ENCODE results near the gene ACOXL. TPM values are rescaled to one million over a fixed set of nuclear protein-coding genes. Genes with fewer than 3 reads are reported as not detected.

ACOXL gene
- total RNA-seq, 3 donors from 2014 or later (not counting 1 experiment from before 2014, with no cell fraction given) = not detected

DNA sequence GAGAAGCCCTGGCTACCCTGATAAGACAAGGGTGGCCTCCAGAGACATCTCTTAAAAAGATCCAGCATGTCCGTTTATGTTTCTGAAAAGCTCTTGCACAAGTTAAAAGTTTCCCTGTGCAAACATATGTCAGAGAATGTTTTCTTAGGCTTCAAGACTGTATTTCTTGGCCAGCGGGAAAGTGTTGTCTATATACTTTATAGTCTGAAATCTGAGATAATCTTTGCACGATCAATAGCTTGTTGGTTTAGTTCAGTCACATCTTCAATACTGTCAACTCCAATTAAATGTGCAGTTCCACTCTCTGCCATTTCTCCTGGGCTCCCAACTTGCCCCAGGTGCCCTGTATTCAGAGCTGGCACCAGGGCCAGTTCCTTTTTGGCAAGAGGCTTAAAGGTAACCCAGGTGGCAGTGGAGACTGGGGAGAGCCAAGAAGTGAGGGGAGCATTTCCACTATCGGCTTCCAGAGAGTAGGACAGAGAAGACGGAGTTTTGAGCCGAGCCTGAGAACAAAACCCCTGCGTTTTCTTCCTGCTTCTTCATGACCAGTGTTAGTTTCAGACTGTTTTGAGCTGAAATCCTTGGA is 64.4 kb downstream of the ACOXL start:
- H3K4me3 Mint-ChIP-seq = no peak overlapping the region
- Histone ChIP-seq H3K27me3 (ENCODE audit: control insufficient read depth, insufficient read depth, low read length) (peaks cover 2% of the 10 kb centered on the region), H3K9me3 (ENCODE audit: control insufficient read depth, insufficient read depth, low read length) (no peaks in the 10 kb centered on the region), H3K27ac (ENCODE audit: low read length) (no peak overlapping the region), H3K4me3 (ENCODE audit: low read length) (no peak overlapping the region), H3K36me3 (ENCODE audit: control insufficient read depth, insufficient read depth, low read length) (no peaks in the 10 kb centered on the region), H3K4me1 (ENCODE audit: control insufficient read depth, insufficient read depth, low read length) (no peaks in the 10 kb centered on the region)
- intact Hi-C loops (cut with micrococcal nuclease) = no loop called here
- H3K9me3 Mint-ChIP-seq = no peaks in the 10 kb centered on the region
- no peak overlapping the region for H3K27ac Mint-ChIP-seq
- no peaks in the 10 kb centered on the region for H3K36me3 Mint-ChIP-seq
- WGBS (ENCODE audit: insufficient coverage) = 93% methylated on average over 7 of the region's 7 CpGs
- DNase-seq (no peak), ATAC-seq (no peak)
- H3K4me1 Mint-ChIP-seq = no peaks in the 10 kb centered on the region
- TF ChIP-seq, protein P1, sequence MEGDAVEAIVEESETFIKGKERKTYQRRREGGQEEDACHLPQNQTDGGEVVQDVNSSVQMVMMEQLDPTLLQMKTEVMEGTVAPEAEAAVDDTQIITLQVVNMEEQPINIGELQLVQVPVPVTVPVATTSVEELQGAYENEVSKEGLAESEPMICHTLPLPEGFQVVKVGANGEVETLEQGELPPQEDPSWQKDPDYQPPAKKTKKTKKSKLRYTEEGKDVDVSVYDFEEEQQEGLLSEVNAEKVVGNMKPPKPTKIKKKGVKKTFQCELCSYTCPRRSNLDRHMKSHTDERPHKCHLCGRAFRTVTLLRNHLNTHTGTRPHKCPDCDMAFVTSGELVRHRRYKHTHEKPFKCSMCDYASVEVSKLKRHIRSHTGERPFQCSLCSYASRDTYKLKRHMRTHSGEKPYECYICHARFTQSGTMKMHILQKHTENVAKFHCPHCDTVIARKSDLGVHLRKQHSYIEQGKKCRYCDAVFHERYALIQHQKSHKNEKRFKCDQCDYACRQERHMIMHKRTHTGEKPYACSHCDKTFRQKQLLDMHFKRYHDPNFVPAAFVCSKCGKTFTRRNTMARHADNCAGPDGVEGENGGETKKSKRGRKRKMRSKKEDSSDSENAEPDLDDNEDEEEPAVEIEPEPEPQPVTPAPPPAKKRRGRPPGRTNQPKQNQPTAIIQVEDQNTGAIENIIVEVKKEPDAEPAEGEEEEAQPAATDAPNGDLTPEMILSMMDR (IDR thresholded peaks at IDR 0.05) = no peak
- H3K27me3 Mint-ChIP-seq (ENCODE audit: low read depth in 2 of 2) = peaks cover 22 to 42% of the 10 kb centered on the region in 2 donors

DNA sequence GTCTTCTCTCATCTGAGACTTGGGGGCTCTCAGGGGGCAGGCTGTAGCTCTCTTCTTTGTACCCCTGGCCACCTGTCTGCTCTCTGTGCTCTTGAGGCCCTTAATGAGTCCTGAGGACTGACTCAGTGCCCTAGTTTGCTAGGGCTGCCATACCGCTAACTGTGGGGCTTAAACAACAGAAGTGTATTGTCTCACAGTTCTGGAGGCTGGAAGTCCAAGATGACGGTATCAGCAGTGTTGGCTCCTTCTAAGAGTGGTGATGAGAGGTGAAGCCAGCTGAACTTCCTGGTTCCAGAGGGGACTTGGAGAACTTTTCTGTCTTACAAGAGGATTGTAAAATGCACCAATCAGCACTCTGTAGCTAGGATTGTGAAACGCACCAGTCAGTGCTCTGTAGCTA is 67.0 kb downstream of the ACOXL start:
- Mint-ChIP-seq H3K4me3 (no peak overlapping the region), H3K9me3 (no peaks in the 10 kb centered on the region), H3K27ac (no peak overlapping the region), H3K36me3 (no peaks in the 10 kb centered on the region), H3K4me1 (peaks cover 7 to 11% of the 10 kb centered on the region in 2 donors), H3K27me3 (ENCODE audit: low read depth in 2 of 2) (peaks cover 19 to 34% of the 10 kb centered on the region in 2 donors)
- 96% methylated on average over 3 of the region's 3 CpGs for WGBS (ENCODE audit: insufficient coverage)
- TF ChIP-seq, protein P1 (IDR thresholded peaks at IDR 0.05) = no peak
- DNase-seq = no peak
- intact Hi-C loops (cut with micrococcal nuclease) = no loop called here
- no peaks in the 10 kb centered on the region for H3K4me1 ChIP-seq (ENCODE audit: control insufficient read depth, insufficient read depth, low read length)
- no peak overlapping the region for H3K27ac ChIP-seq (ENCODE audit: low read length)
- ATAC-seq = no peak
- no peaks in the 10 kb centered on the region for H3K9me3 ChIP-seq (ENCODE audit: control insufficient read depth, insufficient read depth, low read length)
- H3K36me3 ChIP-seq (ENCODE audit: control insufficient read depth, insufficient read depth, low read length) = no peaks in the 10 kb centered on the region
- H3K27me3 ChIP-seq (ENCODE audit: control insufficient read depth, insufficient read depth, low read length) = peaks cover 2% of the 10 kb centered on the region
- no peak overlapping the region for H3K4me3 ChIP-seq (ENCODE audit: low read length)

DNA sequence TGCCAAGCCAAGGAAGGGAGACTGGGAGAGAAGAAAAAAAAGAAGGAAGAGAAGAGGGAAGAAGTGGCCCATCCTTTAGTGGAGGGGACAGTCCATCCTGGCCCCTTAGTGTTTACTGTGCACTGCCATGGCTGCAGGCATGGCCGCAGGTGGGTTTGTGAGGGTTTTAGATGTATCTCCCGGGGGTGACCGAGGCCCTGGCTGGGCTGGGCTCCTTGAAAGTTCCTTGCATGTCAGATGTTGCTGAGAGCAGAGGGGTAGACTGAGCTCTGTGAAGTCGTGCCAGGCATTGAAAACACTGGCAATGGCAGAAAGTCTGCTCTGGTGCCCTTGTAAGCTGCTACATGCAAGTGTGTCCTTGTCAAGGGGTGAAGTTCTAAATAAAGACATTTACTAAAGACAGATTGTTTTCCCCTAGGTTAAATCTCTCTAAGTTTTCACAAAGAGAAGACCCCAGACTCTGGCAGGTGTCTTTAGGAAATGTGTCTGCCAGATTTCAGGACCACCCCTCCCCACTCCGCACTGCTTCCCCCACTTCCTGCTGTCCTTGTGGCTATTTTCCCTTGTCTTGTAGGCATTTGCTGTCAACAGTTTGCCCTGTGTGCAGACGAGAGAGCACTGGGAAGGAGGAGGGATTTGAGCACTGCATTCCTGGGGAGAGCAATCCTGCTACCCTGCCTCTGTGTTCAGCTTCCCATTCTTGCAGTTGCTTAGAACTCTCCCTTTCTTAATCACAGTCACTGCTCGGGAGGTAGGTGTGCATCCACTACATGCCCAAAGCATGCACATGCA is 68.4 kb downstream of the ACOXL start:
- intact Hi-C loops (cut with micrococcal nuclease) = no loop called here
- peaks cover 11 to 22% of the 10 kb centered on the region in 2 donors for H3K27me3 Mint-ChIP-seq (ENCODE audit: low read depth in 2 of 2)
- H3K4me3 Mint-ChIP-seq = no peak overlapping the region
- WGBS (ENCODE audit: insufficient coverage) = 92% methylated on average over 7 of the region's 7 CpGs
- Histone ChIP-seq H3K9me3 (ENCODE audit: control insufficient read depth, insufficient read depth, low read length) (no peaks in the 10 kb centered on the region), H3K4me1 (ENCODE audit: control insufficient read depth, insufficient read depth, low read length) (peaks cover 13% of the 10 kb centered on the region), H3K27ac (ENCODE audit: low read length) (no peak overlapping the region), H3K4me3 (ENCODE audit: low read length) (no peak overlapping the region), H3K27me3 (ENCODE audit: control insufficient read depth, insufficient read depth, low read length) (no peaks in the 10 kb centered on the region), H3K36me3 (ENCODE audit: control insufficient read depth, insufficient read depth, low read length) (no peaks in the 10 kb centered on the region)
- TF ChIP-seq, protein P1 (IDR thresholded peaks at IDR 0.05) = no peak
- ATAC-seq = no peak
- no peaks in the 10 kb centered on the region for H3K9me3 Mint-ChIP-seq
- H3K36me3 Mint-ChIP-seq = no peaks in the 10 kb centered on the region
- peaks cover 21 to 23% of the 10 kb centered on the region in 2 donors for H3K4me1 Mint-ChIP-seq
- H3K27ac Mint-ChIP-seq = no peak overlapping the region
- DNase-seq = no peak

All from natural killer cell (primary cell).